GM18861 (cell line): ENCODE results near the gene CDK2AP2.
A peak's percentile ranks its signal among the peaks of the same experiment; 100 is the strongest.
"Not testable (repeated sequence)": the region's sequence is repeated elsewhere in the genome, so short reads cannot be mapped to it uniquely, and the experiment has no call there.

ENCODE experiments used
- ATAC-seq: cut with Tn5 transposase; IDR thresholded peaks from one replicate; pipeline ENCODE4 v1.9.1; 2021; ENCODE audit not compliant: unreplicated experiment

Gene CDK2AP2, protein sequence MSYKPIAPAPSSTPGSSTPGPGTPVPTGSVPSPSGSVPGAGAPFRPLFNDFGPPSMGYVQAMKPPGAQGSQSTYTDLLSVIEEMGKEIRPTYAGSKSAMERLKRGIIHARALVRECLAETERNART

DNA sequence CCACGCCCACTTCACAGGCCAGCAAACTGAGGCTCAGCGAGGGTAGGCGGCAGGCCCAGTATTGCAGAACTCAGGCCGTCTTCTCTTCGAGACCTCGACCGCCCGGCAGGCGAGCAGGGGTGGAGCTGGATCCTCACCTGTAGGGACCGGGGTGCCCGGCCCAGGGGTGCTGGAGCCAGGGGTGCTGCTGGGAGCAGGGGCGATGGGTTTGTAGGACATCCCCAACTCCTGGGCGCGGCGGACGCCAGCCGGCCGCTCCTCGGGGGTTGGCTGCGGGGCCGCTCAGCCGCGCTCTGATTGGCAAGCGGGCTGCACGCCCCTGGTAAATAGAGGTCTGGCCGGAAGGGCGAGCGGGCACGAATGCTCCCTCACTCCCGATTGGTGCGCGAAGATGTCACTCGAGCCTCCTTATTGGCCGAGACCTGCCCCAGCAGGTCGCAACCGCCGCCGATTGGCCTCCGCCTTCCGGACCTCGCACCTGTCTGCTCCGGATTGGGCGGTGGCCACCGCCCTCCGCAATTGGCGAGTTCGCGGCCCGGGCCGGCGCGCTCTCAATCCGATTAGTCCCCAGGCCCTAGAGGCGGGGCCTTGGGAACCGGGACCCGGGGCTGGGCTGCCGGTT, at the start of gene CDK2AP2:
TSS of gene CDK2AP2 (minus strand) at position 299 of the 622 bp plus-strand sequence. CDS start at position 219, 80 bp downstream.
- ATAC-seq, result peak; percentile 69

DNA sequence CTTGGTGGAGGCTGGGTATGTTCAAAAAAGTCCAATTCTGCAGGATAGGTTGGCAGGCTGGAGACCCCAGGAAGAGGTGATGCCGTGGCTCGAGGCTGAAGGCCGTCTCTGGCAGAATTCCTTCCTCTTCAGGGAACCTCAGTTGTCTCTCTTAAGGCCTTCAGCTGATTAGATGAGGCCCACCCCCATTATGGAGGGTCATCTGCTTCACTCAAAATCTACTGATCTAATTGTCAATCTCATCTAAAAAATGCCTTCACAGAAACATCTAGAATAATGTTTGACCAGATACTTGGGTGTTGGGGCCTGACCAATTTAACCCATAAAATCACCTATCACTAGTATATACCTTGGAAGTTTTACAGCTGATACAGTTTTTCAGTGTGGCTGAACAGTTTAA, 48.3 kb upstream of the CDK2AP2 start:
- no peak for ATAC-seq

DNA sequence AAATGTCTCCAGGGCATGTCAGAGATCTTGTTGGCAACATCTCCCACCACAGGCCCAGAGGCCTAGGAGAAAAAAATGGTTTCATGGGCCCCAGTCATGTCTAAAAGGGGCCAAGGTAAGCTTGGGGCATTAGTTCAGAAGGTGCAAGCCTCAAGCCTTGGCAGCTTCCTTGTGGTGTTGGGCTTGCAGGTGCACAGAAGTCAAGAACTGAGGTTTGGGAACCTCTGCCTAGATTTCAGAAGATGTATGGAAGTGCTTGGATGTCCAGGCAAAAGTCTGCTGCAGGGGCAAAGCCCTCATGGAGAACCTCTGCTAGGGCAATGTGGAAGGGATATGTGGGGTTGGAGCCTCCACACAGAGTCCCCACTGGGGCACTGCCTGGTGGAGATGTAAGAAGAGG, 43.7 kb upstream of the CDK2AP2 start:
- not testable (repeated sequence) for ATAC-seq

DNA sequence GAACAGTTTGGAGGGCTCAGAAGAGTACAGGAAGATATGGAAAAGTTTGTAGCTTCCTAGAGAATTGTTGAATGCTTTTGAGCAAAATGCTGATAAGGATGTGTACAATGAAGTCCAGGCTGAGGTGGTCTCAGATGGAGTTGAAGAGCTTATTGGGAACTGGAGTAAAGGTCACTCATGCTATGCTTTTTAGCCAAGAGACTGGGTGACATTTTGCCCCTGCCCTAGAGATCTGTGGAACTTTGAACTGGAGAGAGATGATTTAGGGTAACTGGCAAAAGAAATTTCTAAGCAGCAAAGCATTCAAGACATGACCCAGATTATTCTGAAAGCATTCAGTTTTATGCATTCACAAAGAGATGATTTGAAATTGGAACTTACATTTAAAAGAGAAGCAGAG, 43.2 kb upstream of the CDK2AP2 start:
- no peak for ATAC-seq

DNA sequence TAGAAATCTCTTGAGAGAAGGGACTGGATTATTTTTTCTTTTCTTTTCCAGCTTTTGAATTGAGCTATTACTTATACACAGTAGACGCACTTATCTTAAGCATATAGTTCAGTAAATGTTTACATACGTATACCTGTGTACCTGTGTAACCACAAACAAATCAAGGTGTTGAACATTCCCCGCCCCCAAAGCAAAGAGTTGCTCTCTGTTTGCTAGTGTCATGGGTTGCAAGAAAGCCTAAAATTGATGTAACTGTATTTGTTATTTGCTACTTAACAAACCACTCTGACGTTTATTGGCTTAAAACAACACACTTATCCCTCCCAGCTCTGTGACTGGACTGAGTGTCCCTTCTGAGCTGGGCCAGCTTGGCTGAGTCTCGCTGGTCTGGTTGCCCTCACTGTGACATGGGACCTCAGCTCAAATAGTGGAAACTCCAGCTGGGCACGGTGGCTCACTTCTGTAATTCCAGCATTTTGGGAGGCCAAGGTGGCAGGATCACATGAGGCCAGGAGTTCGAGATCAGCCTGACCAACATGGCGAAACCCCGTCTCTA, 40.7 kb upstream of the CDK2AP2 start:
- no peak for ATAC-seq

DNA sequence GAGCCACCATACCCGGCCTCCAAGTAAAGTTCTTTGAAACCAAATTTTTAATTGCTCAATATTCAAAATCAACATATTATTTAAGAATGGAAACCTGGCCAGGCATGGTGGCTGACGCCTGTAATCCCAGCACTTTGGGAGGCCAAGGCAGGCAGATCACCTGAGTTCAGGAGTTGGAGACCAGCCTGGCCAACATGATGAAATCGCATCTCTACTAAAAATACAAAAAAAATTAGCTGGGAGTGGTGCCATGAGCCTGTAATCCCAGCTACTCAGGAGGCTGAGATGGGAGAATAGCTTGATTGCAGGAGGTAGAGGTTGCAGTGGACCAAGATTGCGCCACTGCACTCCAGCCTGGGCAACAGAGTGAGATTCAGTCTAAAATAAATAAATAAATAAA, 40.1 kb upstream of the CDK2AP2 start:
- ATAC-seq, result not testable (repeated sequence)

DNA sequence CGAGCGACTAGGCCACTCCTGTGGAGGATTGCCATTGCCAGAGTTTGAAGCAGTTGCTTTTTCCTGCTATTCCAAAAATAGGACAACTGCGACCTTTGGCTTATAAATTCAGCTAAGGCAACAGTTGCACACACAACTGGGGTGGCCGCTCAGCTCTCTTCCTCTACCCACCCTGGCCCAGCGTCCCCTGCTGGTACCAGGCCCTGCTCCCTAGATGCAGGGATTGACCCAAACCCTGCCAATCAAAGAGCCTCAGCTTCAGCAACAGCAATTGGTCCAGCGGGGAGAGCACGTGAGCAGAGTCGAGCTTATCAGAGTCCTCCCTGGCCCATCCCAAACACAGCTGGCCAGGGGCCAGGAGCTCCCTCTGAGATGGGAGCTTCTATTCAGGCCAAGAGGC, 37.3 kb upstream of the CDK2AP2 start:
- no peak for ATAC-seq

DNA sequence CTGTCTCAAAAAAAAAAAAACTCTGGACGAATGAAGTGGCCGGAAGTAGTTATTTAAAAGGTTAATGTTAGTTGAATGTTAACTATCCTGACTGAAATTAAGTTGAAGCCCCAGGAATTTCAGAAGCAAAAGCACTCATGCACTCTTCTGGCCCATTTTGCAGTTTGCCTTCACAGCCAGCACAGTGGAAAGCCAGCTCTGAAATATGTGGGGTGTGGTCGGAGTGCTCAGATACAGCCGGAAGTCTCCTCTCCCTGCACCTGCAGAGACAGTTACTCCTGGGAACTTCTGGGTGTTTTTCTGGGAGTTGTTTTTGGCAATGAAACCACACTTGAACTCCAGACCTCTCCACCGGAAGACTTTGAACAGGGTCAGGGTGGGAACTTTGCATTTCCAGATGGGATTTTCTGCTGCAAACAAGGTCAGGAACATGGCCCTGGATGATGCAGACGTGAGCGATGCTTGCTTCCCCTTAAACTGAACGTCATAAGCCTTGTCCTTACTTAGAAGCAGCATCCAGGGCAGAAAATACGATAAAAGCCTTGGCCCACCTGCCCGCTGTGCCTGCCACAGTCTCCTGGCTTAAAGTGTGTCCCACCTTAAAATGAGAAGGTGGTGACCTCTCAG, 36.8 kb upstream of the CDK2AP2 start:
- ATAC-seq, result no peak

DNA sequence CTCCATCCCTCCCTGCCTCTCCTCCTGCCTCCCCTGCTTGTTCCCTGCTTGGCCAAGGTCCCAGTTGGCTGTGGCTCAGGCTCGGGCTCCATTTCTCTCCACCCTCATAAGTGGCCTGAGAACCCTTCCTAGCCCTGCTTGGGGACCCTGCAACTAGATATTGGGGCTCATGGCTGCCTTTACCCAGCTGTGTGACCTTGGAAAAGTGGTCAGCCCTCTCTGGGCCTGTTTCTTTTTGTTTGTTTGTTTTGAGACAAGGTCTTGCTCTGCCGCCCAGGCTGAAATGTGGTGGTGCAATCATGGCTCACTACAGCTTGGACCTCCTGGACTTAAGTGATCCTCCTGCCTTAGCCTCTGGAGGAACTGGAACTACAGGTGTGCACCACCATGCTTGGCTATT, 35.6 kb upstream of the CDK2AP2 start:
- no peak for ATAC-seq

DNA sequence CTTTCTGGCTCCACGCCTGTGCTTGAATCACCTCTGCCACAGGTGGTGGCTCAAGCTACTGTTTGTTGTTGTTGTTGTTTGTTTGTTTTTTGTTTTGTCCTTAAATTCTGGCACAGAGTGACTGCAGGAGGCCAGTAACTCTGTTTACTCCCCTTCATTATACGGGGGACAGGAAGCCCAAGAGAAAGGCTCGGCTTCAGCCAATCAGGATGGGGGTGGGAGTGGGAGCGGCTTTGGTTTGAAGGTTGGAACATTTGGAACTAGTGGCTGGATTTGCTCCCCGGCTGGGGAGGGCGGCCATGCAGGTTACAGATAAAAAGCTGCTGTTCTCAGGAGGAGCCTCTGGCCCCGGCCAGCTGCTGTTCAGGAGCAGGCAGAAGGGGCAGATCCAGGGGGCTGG, 35.0 kb upstream of the CDK2AP2 start:
- no peak for ATAC-seq

DNA sequence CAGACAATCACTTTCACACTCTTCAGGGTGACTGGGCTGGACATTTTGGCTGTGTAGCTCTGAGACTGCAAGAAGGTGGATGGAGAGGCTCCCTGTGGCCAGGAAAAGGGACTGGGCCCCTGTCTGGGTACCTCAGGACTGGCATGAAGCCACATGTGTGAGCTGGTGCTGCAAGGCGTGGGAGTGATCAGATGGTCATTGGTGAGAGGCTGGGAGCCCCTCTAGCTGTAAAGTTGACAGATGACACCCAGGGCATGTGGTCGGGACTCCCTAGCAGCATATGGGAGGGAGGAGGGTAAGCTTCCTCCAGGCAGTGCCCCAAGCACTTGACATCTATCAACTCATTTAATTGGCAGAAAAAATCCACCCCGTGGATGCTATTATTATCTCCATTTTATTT, 34.2 kb upstream of the CDK2AP2 start:
- no peak for ATAC-seq

DNA sequence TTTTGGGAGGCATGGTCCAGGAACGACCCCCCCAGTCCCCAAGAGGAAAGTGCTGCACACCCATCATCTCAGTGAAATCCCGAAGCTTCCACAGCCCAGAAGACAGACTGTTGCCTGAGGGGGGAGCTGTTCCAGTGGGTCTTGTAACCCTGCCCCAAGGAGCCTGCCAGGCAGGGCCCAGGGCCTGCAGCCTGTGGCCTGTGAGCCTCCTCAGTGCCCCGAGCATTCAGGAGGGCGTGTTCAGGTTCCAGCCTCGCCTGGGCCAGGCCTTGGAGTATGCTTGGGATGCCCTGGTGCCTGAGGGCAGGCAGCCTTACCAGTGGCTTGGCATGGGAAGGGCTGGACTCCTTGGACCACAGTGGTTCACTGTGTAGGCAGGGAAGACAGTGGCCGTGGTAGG, 33.2 kb upstream of the CDK2AP2 start:
- no peak for ATAC-seq

DNA sequence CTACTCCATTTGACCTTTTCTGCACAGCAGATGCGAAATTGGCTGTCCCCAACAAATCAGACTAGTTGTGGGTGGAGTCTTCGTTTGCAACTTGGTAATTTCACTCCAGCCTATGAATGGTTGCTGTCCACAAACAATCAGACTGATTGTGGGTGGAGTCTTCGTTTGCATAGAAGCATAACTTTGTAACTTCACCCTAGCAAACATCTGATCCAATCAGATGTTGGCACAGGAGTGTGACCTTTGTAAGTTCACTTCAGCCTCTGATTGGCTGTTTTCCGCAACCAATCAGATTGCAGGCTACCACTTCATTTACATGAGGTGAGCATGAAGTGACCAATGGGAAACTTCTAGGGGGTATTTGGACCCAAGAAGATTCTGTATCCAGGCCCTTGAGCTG, 31.6 kb upstream of the CDK2AP2 start:
- no peak for ATAC-seq

DNA sequence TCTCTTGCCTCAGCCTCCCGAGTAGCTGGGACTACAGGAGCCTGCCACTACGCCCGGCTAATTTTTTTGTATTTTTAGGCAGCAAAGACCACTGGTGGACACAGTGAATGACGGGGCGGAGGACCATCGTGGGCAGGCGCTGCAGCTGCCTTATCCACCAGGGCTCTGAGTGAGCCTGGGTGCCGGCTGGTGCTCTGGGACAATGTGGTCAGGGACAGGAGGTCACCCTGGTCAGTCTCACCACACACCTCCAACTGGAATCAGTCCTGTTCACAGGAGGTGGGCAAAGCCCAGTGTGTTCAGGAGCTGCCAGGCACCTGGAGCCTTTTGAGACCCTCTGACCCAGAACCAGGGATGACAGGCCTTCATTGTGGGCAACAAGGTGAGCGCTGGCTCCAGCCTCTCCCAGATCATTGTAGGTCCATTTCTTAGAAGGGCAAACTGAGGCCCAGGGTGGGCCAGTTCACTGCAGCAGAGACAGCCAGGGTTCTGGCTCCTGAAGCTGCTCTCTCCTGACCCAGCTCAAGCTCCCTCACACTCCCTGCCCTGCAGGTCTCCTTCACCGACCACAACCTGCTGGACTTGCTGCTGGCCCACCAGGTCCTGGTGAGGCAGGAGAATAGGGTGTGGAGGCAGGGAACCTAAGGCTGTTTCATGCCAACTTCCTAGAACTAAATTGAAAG, 31.0 kb upstream of the CDK2AP2 start:
- no peak for ATAC-seq

DNA sequence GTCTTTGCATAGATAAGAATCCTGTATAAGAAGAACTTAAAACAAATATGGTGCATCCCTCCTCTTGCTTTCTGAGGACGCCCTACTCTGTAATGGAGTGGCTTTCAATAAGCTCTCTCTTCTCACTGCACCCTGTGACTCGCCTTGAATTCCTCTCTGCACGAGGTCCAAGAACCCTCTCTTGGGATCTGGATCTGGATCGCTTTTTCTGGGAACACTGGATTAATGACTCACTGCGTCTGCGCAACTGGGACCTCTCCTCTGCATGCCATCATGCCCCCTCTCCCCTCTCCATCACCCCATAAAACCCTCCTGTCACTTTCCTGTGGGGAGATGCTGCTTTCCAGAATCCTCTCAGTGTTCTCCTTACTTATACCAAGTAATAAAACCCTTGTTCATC, 30.3 kb upstream of the CDK2AP2 start:
- no peak for ATAC-seq

DNA sequence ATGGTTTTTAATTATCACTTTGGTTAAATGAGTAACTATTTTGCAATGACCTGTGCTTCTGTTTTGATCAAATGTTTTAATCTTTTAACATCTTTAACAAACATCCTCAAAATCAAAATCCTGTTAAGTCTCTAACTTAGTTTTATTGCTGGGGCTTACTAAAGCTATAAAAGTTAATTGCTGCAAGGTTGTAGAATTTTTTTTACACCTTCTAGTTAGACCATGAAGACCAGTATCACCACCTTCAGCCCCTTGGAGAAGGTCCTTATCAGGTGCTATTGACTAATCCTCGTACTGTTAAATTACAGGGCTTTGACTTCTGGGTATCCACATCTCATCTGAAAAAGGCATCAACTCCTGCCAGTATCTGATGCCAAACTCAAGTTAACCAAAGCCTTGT, 27.6 kb upstream of the CDK2AP2 start:
- ATAC-seq, result no peak

DNA sequence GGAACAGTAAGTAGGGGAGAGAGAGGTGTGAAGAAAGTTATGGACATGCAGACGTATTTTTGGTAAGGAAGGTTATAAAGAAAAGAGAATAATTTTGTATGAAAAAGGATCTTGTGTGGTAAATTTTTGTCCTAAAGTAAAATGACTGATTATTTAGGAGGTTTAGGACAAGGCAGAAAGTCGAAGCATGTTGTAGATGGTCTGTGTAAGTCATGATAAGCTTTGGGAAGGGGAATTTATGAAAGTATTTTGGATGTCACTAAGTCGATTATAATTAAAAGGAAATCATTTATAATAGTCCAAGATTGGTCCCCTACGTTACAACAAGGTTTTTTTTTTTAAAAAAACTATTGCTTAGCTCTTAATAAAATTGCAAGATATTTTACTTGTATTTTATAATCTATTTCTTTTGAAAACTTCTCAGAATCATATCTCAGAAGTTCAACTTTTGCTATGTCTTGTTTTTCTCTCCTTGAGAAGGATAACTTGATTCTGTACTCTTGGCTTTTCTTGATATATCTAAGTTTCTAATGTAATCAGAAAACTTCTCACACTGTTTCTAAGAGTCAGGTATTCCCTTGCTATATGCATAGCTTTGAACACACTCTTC, 26.2 kb upstream of the CDK2AP2 start:
- ATAC-seq, result no peak

DNA sequence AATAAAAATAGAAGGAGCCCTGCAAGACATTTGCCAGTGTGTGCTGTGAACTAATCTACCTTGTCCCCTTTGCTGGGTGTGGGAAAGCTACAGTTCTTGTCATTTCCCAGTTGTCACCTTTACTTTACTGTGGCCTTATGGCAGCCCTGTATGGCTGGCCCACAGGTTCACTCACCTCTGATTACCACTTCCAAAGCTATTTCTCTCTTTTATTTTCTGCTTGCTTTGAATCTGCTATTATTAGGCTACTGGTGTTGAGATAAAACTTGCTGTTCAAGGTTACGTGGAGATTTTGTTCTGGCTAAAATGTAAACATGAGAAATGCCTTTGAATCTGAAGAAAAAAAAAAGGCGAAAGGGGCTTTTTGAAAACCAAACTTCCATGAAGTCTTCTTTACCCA, 24.9 kb upstream of the CDK2AP2 start:
- ATAC-seq, result no peak

DNA sequence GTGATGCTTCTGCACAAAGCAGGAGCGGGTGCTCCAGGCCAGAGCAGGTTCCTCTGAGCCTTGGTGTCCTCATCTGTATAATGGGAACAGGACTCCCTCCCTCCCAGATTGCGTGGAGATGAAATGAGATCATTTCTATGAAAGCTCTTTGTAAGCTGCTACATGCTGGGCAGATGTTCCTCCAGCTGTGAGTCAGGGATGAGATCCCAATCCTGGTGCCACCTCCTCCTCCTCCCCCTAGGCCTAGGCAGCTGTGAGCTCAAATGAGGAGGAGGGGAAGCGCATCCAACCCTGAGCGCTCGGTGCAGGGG, 22.3 kb upstream of the CDK2AP2 start:
- no peak for ATAC-seq

DNA sequence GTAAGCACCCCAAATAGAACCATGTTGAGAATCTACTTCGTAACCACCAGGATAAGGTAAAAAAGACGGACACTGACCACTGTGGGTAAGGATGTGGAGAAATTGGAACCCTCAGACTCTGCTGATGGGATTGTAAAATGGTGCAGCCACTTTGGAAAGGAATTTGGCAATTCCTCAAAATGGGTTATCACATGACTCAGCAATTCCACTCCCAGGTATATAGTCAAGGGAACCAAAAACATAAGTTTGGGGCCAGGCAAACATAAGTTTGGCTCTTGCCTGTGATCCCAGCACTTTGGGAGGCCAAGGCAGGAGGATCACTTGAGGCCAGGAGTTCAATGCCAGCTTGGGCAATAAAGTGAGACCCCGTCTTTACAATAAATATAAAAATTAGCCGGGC, 20.4 kb upstream of the CDK2AP2 start:
- ATAC-seq, result no peak

DNA sequence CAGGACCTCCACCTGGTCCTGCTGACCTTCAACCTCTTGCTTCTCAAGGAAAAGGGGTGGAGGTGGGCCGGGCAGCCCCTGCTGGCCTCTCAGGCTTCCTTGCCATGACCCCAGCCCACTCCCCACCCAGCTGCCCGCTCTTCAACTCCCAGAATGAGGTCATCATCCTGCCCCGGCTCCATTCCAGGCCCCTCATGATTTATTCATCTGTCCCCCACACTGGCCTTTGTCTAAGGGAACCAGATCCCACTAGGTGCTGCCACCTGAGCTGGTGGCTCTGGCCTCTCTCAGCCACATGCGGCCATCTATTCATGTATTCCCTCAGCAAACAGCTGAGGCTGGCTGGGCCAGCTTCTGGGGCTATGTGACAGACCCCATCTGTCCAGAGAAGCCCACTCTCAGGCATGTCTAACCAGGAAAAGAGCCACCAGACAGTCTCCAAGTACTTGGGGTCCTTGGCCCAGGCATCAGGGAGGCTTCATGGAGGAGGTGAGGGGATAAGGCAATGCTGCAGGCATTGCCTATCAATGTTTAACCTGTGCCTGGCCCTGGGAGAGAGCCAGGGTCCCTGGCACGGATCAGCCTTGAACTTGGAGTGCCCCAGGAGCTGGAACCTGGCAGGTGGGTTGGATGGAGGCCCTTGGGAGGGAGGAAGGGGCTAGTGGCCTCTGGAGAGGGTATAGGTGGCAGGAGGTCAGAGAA, 17.5 kb upstream of the CDK2AP2 start:
- no peak for ATAC-seq
